ENCODE data around the gene NCKIPSD. TPM values are rescaled to one million over a fixed set of nuclear protein-coding genes. Genes with fewer than 3 reads are reported as not detected.

Gene NCKIPSD
- total RNA-seq, 1 experiment from 2014 or later, result 46.0 TPM

DNA sequence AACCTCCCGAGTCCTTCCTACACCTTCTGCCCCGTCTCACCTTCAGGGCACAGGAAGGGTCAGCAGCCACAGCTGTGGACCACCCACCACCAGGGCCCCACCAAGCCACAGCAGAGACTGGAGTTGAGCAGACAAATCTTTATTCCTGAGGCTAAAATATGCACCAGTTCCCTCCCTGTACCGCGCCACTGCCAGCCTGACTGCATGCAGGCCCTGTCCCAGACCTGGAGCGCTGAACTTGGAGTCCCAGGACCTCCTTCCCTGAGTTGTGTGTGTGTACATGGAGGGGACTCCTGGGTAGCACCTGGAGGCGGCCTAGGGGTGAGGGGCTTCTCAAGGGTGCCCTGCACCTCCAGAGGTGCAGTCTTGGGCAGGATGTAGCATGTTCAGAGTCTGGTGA, 60.1 kb downstream of the NCKIPSD start:
- no peak overlapping the region for H3K4ac ChIP-seq (ENCODE audit: low read depth, low read length)
- H3K23me2 ChIP-seq (ENCODE audit: insufficient read length, low read depth, low read length, poor library complexity, severe bottlenecking), result no peaks in the 10 kb centered on the region
- H3K14ac ChIP-seq (ENCODE audit: insufficient read depth, low read length), result no peak overlapping the region
- no peaks in the 10 kb centered on the region for H3K27me3 ChIP-seq (ENCODE audit: insufficient read depth, low read length)
- H3K4me1 Mint-ChIP-seq, result peaks cover 5 to 9% of the 10 kb centered on the region in 2 experiments
- no peak overlapping the region for H3K56ac ChIP-seq (ENCODE audit: insufficient read length, low read depth, low read length)
- no peak overlapping the region for H3K27ac ChIP-seq (ENCODE audit: insufficient read length, low read depth, low read length)
- no peak overlapping the region for H2BK20ac ChIP-seq (ENCODE audit: low read depth, low read length, poor library complexity, severe bottlenecking)
- no peaks in the 10 kb centered on the region for H4K20me1 ChIP-seq (ENCODE audit: control insufficient read depth, insufficient read depth, insufficient read length)
- no peak overlapping the region for H3T11ph ChIP-seq (ENCODE audit: low read length)
- H3K4me1 ChIP-seq (ENCODE audit: insufficient read depth, low read length), result no peaks in the 10 kb centered on the region; the same call in 1 of the 2 replicates
- H3K4me3 Mint-ChIP-seq, result no peak overlapping the region
- no peaks in the 10 kb centered on the region for H3K9me3 Mint-ChIP-seq
- H3K79me1 ChIP-seq (ENCODE audit: insufficient read depth, low read depth, low read length, poor library complexity, severe bottlenecking), result no peaks in the 10 kb centered on the region
- H4K91ac ChIP-seq (ENCODE audit: insufficient read length, low read depth, low read length), result no peak overlapping the region
- no peaks in the 10 kb centered on the region for H3K79me2 ChIP-seq (ENCODE audit: insufficient read depth, low read length)
- H3K9me3 ChIP-seq (ENCODE audit: control insufficient read depth, low read depth, low read length), result no peaks in the 10 kb centered on the region
- no peak overlapping the region for H2BK5ac ChIP-seq (ENCODE audit: insufficient read length, low read length)
- H3K4me2 ChIP-seq (ENCODE audit: insufficient read depth, insufficient read length, low read length), result no peak overlapping the region
- no peak overlapping the region for H2BK15ac ChIP-seq (ENCODE audit: low read depth, low read length)
- H3K23ac ChIP-seq (ENCODE audit: insufficient read length, low read depth, low read length), result no peak overlapping the region
- no peak overlapping the region for H3K18ac ChIP-seq (ENCODE audit: insufficient read length, low read depth, low read length)
- H4K5ac ChIP-seq (ENCODE audit: insufficient read length, low read depth, low read length), result no peak overlapping the region
- TF ChIP-seq CTCF (conservative IDR thresholded peaks at IDR 0.05), result no peak
- H3K27me3 Mint-ChIP-seq (ENCODE audit: low read depth), result peaks cover 1% of the 10 kb centered on the region; the same call in 1 of the 2 replicates
- H4K8ac ChIP-seq (replicated peaks; ENCODE audit: insufficient read length, low read depth, low read length), result no peak overlapping the region
- no peak overlapping the region for H2AK5ac ChIP-seq (ENCODE audit: insufficient read length, low read length)
- WGBS (ENCODE audit: extremely low coverage, insufficient read length, low lambda C conversion rate), result no CpG with 5 or more reads among the region's 6 CpGs
- H2BK120ac ChIP-seq (ENCODE audit: low read depth, low read length, poor library complexity, severe bottlenecking), result no peak overlapping the region
- no peak overlapping the region for H3K27ac Mint-ChIP-seq
- no peak overlapping the region for H2AFZ ChIP-seq (ENCODE audit: low read length)
- no peak overlapping the region for H3K9ac ChIP-seq (ENCODE audit: extremely low read depth, insufficient read length, low read length)
- H2BK12ac ChIP-seq (ENCODE audit: insufficient read length, low read depth, low read length), result no peak overlapping the region
- H3K36me3 Mint-ChIP-seq (ENCODE audit: insufficient read depth in 1 of 3, low read depth in 3 of 3), result peaks cover 45 to 64% (median 63%) of the 10 kb centered on the region in 3 experiments
- DNase-seq, result no peak

Measured in H9 (cell line).